ENCODE data around the gene SRSF4.
"Not testable (repeated sequence)": the region's sequence is repeated elsewhere in the genome, so short reads cannot be mapped to it uniquely, and the experiment has no call there.

Gene SRSF4

GRCh38 chr1:29162476-29163138 is 19.1 kb downstream of the SRSF4 start:
- DNase-seq, result no peak

- no peak for DNase-seq
Observed at GRCh38 chr1:29162025-29162424, 19.7 kb downstream of the SRSF4 start.

- no peak for DNase-seq
Observed at GRCh38 chr1:29159773-29160172, 21.9 kb downstream of the SRSF4 start.

GRCh38 chr1:29157269-29157601 is 24.5 kb downstream of the SRSF4 start:
- DNase-seq, result no peak

- DNase-seq, result no peak
Observed at GRCh38 chr1:29156543-29157268, 25.0 kb downstream of the SRSF4 start.

- no peak for DNase-seq
Observed at GRCh38 chr1:29152046-29152805, 29.5 kb downstream of the SRSF4 start.

GRCh38 chr1:29150346-29150745 is 31.4 kb downstream of the SRSF4 start:
- DNase-seq, result not testable (repeated sequence)

GRCh38 chr1:29148656-29149491 is 32.8 kb downstream of the SRSF4 start:
- no peak for DNase-seq

- DNase-seq, result no peak
Observed at GRCh38 chr1:29145739-29146437, 35.8 kb downstream of the SRSF4 start.

GRCh38 chr1:29144178-29144577 is 37.5 kb downstream of the SRSF4 start:
- no peak for DNase-seq

GRCh38 chr1:29142714-29143113 is 39.0 kb downstream of the SRSF4 start:
- DNase-seq, result no peak

- DNase-seq, result no peak
Observed at GRCh38 chr1:29136391-29136915, 45.2 kb downstream of the SRSF4 start.

GRCh38 chr1:29134695-29135028 is 47.0 kb downstream of the SRSF4 start:
- DNase-seq, result no peak

GRCh38 chr1:29133861-29134694 is 47.6 kb downstream of the SRSF4 start:
- DNase-seq, result no peak

- not testable (repeated sequence) for DNase-seq
Observed at GRCh38 chr1:29131056-29131455, 50.6 kb downstream of the SRSF4 start.

GRCh38 chr1:29129916-29130315 is 51.8 kb downstream of the SRSF4 start:
- DNase-seq, result no peak

- no peak for DNase-seq
Observed at GRCh38 chr1:29128739-29129138, 53.0 kb downstream of the SRSF4 start.

GRCh38 chr1:29126198-29126597 is 55.5 kb downstream of the SRSF4 start:
- DNase-seq, result no peak

- no peak for DNase-seq
Observed at GRCh38 chr1:29125788-29126187, 55.9 kb downstream of the SRSF4 start.

- no peak for DNase-seq
Observed at GRCh38 chr1:29125237-29125641, 56.5 kb downstream of the SRSF4 start.
